ENCODE data around the gene IER3.

IER3 gene, protein sequence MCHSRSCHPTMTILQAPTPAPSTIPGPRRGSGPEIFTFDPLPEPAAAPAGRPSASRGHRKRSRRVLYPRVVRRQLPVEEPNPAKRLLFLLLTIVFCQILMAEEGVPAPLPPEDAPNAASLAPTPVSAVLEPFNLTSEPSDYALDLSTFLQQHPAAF

DNA sequence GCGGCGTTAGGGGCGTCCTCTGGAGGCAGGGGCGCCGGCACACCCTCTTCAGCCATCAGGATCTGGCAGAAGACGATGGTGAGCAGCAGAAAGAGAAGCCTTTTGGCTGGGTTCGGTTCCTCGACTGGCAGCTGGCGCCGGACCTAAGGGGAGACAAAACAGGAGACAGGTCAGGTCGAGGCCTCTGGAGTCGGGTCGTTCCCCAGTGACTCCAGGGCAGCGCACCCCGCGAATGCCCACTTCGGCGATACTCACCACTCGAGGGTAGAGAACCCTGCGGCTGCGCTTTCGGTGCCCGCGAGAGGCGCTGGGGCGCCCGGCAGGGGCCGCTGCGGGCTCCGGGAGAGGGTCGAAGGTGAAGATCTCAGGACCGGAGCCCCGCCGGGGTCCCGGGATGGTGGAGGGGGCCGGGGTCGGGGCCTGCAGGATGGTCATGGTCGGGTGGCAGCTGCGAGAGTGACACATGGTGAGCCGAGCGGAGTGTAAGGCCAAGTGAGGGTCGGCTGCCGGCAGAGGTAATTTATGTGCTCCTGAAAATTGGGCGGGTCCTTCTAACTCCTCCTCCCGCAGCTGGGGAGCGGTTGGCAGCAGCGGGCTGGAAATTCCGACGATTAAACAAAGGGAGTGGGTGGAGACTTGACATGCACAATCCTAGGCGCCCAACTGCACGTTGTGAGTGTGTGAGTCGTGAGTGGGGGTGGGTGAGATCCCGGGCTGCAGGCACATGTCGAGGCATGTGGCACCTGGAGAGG lies at the start of gene IER3:
IER3 (minus strand) TSS at position 494 of the 752 bp plus-strand sequence; CDS start at position 465, 29 bp downstream.
- TF ChIP-seq TAF1 (IDR thresholded peaks at IDR 0.05; ENCODE audit: low read depth) (no peak), TCF12 (IDR thresholded peaks at IDR 0.05; ENCODE audit: low read depth) (peak; percentile 18; the same call in 1 of the 2 replicates), CEBPB (IDR thresholded peaks at IDR 0.05) (no peak), NFIC (IDR thresholded peaks at IDR 0.05) (no peak), CREB1 (IDR thresholded peaks at IDR 0.05; ENCODE audit: low read depth) (no peak), USF1 (IDR thresholded peaks at IDR 0.05) (no peak), YY1 (IDR thresholded peaks at IDR 0.05; ENCODE audit: low read depth) (no peak), ZBTB7A (IDR thresholded peaks at IDR 0.05; ENCODE audit: low read depth) (no peak), EP300 (IDR thresholded peaks at IDR 0.05; ENCODE audit: borderline replicate concordance) (no peak; the same call in 1 of the 2 replicates), MAX (IDR thresholded peaks at IDR 0.05) (peak; percentile 71)

- TF ChIP-seq RAD21 (IDR thresholded peaks at IDR 0.05; ENCODE audit: low read depth) (no peak), TAF1 (IDR thresholded peaks at IDR 0.05; ENCODE audit: low read depth) (no peak), MAX (IDR thresholded peaks at IDR 0.05) (no peak), FOXM1 (IDR thresholded peaks at IDR 0.05; ENCODE audit: borderline replicate concordance, low read depth) (no peak), TCF12 (IDR thresholded peaks at IDR 0.05; ENCODE audit: low read depth) (no peak), EP300 (IDR thresholded peaks at IDR 0.05; ENCODE audit: borderline replicate concordance) (no peak), YY1 (IDR thresholded peaks at IDR 0.05; ENCODE audit: low read depth) (no peak), EGR1 (IDR thresholded peaks at IDR 0.05) (no peak), CEBPB (IDR thresholded peaks at IDR 0.05) (no peak), CREB1 (IDR thresholded peaks at IDR 0.05; ENCODE audit: low read depth) (no peak), REST (IDR thresholded peaks at IDR 0.05; ENCODE audit: low read depth) (no peak), TEAD4 (IDR thresholded peaks at IDR 0.05) (no peak), USF1 (IDR thresholded peaks at IDR 0.05) (no peak), NFIC (IDR thresholded peaks at IDR 0.05) (no peak), ZBTB7A (IDR thresholded peaks at IDR 0.05; ENCODE audit: low read depth) (no peak)
These were observed 49.3 kb upstream of the IER3 start for GRCh38 chr6:30793521-30794194.

DNA sequence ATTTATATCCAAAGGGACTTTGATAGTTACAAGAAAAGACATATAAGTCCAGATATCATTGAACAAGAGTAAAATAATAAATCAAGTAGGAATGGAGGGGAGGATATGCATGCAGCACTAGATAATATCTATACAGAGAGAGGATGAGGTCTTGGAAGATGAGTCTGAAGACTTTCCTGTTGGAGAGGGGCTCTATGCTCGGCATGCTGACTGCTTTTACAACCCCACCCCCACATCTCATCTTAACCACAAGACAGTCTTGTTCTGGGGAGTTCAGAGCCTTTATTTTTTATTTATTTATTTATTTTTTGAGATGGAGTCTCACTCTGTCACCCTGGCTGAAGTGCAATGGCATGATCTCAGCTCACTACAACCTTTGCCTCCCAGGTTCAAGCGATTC lies 48.4 kb upstream of the IER3 start:
- TF ChIP-seq CEBPB (IDR thresholded peaks at IDR 0.05) (no peak), NFIC (IDR thresholded peaks at IDR 0.05) (no peak), FOXM1 (IDR thresholded peaks at IDR 0.05; ENCODE audit: borderline replicate concordance, low read depth) (no peak), USF1 (IDR thresholded peaks at IDR 0.05) (no peak), TEAD4 (IDR thresholded peaks at IDR 0.05) (no peak), TAF1 (IDR thresholded peaks at IDR 0.05; ENCODE audit: low read depth) (no peak), YY1 (IDR thresholded peaks at IDR 0.05; ENCODE audit: low read depth) (no peak), CREB1 (IDR thresholded peaks at IDR 0.05; ENCODE audit: low read depth) (no peak), ZBTB7A (IDR thresholded peaks at IDR 0.05; ENCODE audit: low read depth) (no peak), TCF12 (IDR thresholded peaks at IDR 0.05; ENCODE audit: low read depth) (no peak), EP300 (IDR thresholded peaks at IDR 0.05; ENCODE audit: borderline replicate concordance) (no peak), EGR1 (IDR thresholded peaks at IDR 0.05) (no peak), REST (IDR thresholded peaks at IDR 0.05; ENCODE audit: low read depth) (no peak), RAD21 (IDR thresholded peaks at IDR 0.05; ENCODE audit: low read depth) (no peak), MAX (IDR thresholded peaks at IDR 0.05) (no peak)

DNA sequence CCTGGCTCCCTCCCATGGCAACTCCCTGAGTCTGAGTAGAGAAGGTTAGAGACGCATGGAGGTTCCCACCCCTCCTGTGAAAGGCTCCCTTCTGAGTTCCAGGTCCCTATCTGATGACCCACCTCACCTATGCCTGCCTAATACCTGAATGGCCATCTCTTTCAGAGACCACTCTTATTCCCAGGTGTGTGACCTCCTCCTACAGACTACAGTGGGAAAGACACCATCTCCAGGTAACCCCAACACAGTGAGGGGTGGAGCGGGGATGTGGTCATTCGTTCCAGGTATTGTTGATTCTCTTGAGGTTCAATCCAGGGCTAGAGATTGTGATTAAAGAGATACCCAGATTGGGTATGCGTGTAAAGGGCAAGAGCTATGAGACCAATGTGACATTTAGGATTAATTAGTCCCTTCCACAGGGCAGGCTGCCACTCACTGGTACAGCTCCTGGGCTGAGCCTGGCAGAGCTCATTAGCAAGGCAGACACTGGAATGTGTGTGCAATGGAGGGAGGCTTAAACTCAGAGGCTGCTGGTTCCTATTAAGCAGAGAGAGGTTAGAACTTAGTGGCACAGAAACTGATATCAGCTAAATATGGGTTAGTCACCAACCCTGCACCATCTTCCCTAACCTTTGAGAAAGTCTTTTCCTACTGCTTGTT lies 46.5 kb upstream of the IER3 start:
- TF ChIP-seq YY1 (IDR thresholded peaks at IDR 0.05; ENCODE audit: low read depth), result no peak
- TF ChIP-seq MAX (IDR thresholded peaks at IDR 0.05), result no peak
- no peak for TF ChIP-seq EGR1 (IDR thresholded peaks at IDR 0.05)
- no peak for TF ChIP-seq USF1 (IDR thresholded peaks at IDR 0.05)
- no peak for TF ChIP-seq ZBTB7A (IDR thresholded peaks at IDR 0.05; ENCODE audit: low read depth)

Data from Ishikawa (cell line).